RCC 7860 (cell line): ENCODE measurements around the gene CFAP251.
"Not testable (repeated sequence)": the region's sequence is repeated elsewhere in the genome, so short reads cannot be mapped to it uniquely, and the experiment has no call there.

Experiments used
- DNase-seq: peaks from one replicate; pipeline ENCODE4 v3.0.0-alpha.2; 2015; ENCODE audit warnings: low spot score
- FAIRE-seq: peaks from 2 replicates; lab custom pipeline; 2012; peaks lifted over from hg19 to GRCh38; lab: Jason Lieb, UNC

Gene CFAP251

DNA sequence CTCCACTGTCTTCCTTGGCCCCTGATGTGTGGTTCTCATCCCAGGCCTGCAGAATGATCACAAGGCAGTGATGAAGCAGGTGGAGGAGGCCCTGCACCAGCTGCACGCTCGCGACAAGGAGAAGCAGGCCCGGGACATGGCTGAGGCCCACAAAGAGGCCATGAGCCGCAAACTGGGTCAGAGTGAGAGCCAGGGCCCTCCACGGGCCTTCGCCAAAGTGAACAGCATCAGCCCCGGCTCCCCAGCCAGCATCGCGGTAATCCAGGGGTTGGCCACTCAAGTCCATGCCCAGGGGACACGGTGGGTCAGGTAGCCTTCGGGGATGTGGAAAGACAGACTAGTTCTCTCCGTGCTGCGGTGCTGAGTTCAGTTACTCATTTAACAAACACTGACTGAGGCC is 18.8 kb upstream of the CFAP251 start:
- no peak for FAIRE-seq
- DNase-seq = no peak

DNA sequence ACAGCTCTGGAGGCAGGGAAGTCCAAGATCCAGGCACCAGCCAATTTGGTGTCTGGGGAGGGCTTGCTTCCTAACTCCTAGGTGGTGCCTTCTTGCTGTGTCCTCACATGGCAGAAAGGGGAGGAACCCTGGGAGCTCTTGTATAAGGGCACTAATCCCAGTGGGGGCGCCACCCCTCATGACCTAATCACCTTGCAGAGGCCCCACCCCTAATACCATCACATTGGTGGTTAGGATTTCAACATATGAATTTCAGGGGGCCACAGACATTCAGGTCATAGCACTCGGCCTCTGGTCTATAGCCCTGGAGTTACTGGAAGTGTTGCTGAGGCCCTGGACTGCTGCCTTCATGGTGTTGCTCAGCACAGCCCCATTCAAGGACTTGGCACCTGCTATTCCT is 15.2 kb upstream of the CFAP251 start:
- no peak for FAIRE-seq
- no peak for DNase-seq

DNA sequence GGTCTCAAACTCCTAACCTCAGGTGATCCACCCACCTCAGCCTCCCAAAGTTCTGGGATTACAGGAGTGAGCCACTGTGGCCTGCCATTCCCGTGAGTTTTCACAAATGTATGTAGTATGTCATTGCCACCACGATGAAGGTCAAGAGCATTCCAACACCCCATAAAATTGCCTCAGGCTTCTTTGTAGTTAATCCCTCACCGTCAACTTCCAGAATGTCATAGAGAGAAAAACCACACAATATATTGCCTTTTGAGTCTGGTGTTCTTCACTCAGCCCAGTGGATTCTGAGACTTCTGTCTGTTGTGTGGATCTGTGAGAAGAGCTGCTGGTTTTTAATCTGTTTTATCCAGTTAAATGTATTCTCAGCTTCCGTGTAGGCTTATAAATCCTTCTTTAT is 12.6 kb upstream of the CFAP251 start:
- no peak for FAIRE-seq

DNA sequence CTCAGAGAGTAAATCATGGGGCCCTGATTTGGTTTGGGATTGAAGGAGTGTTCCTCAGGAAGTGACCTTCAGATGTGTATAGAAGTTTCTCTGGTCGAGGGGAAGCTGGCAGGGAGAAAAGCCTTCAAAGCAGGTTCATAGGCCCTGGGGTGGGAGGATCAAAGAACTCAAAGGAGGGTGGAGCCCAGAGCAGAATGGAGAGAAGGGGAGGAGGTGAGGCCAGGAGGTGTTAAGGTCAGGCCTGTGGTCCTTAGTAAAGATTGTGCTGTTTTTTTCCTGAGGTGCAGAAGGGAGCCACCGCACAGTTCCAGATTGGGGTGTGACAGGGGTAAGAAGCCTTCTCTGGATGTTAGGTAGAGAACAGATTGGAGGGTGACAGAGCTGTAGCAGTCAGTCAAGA is 9.7 kb upstream of the CFAP251 start:
- FAIRE-seq = no peak

More for the DNA sequence above, 12.6 kb upstream of the CFAP251 start:
- no peak for DNase-seq

DNA sequence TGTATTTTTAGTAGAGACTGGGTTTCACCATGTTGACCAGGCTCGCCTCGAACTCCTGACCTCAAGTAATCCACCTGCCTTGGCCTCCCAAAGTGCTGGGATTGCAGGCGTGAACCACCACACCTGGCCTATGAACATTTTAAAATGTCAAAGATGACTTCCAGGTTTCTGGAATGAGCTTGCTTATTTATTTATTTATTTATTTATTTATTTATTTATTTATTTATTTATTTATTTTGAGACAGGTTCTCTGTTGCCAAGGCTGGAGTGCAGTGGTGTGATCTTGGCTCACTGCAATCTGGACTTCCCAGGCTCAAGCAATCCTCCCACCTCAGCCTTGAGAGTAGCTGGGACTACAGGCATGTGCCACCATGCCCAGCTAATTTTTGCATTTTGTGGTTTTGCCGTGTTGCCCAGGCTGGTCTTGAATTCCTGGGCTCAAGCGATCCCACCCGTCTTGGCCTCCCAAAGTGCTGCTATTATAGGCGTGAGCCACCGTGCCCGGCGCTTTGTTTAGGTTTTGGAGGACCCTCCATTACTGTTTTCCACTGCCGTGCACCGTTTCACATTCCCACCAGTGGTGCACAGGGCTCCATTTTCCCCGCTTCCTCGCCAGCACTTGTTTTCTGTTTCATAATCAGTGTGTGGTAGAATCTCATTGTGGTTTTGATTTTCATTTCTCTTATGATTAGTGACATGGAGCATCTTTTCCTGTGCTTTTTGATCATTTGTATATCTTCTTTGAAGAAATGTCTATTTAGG is 6.4 kb upstream of the CFAP251 start:
- FAIRE-seq = no peak
- no peak for DNase-seq

More for the DNA sequence above, 9.7 kb upstream of the CFAP251 start:
- no peak for DNase-seq

DNA sequence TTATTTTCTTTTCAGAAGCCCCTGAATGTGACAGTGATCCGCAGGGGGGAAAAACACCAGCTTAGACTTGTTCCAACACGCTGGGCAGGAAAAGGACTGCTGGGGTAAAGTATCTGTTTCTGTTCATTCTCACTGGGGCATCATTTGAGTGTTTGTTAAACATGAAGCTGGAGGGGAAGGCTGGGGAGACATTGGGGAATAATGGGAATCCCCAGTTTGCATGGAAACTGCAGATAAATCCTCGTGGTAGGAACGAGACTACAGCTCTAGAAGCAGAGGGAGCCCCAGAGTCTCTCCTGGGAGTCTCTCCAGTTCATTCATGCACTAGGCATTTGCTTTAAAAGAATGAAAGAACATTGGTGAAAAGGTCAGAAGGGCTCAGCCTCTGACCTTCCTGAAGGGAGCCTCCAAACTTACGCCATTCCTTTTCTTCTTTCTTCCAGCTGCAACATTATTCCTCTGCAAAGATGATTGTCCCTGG is 2.5 kb upstream of the CFAP251 start:
- FAIRE-seq (no peak), DNase-seq (no peak)

DNA sequence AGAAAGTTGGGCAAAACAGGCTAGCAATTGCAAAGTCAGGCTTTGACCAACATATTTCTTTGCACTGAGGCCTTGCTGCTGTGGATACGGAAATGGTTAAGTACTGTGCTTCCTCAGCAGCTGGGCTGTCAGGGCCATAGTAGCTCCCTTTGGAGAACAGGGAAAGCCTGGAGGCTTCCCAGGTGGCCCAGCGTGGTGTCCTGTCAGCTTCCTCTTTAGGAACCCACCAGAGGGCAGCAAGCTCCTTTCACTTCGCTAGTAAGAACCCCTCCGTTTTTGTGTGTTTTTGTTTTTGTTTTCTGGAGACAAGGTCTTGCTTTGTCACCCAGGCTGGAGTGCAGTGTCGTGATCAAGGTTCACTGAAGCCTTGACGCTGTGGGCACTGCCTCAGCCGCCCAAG is 1.7 kb upstream of the CFAP251 start:
- no peak for FAIRE-seq
- no peak for DNase-seq

DNA sequence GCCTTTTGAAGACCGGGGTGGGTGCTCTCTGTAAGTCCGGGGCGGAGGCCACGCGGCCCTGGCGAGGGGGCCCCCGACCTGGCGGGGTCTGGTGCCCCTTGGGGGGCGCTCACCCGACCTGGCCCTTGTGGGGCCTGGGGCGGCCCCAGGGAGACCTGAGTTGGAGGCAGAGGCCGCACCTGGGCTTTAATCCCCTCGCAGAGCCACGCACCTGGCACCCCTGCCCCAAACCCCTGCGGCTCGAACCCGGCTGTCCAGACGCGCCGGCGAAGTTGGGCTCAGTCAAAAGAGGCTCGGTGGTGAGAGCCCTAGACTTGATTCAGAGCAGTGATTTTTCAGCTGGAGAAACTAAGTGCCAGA is 267 bp downstream of the CFAP251 start:
- no peak for DNase-seq

DNA sequence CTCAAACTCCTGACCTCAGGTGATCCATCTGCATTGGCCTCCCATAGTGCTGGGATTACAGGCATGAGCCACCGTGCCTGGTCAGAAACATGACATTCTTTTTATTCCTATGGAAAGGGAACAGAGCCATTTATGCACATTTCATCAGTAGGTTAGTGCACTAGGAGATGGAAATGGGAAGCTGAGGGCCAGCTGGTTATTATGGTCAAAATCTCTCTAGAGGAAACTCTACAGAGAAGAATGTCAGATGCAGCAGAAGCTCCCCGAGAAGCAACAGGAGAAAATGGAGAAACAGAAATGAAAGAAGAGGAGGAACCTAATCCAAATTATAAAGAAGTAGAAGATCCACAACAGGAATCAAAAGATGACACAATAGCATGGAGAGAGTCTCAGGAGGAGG is 2.7 kb downstream of the CFAP251 start:
- FAIRE-seq (no peak), DNase-seq (no peak)

More for the DNA sequence above, 267 bp downstream of the CFAP251 start:
- no peak for FAIRE-seq

DNA sequence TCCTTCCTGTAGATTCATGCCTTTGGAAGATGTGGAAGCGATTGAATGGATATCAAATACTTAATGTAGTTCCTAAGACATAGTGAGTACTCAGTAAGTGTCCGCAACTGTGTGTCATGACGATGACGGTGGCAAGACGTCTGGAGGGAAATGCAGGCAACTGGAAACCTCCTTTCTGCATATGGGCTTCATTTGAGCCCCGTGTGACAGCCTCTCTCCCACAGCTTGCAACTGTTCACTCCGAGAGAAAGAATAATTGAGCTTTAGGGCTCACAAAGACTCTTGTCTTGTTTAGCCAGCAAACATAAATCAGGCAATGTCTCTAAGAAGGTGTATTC is 6.9 kb downstream of the CFAP251 start:
- DNase-seq (no peak), FAIRE-seq (no peak)

DNA sequence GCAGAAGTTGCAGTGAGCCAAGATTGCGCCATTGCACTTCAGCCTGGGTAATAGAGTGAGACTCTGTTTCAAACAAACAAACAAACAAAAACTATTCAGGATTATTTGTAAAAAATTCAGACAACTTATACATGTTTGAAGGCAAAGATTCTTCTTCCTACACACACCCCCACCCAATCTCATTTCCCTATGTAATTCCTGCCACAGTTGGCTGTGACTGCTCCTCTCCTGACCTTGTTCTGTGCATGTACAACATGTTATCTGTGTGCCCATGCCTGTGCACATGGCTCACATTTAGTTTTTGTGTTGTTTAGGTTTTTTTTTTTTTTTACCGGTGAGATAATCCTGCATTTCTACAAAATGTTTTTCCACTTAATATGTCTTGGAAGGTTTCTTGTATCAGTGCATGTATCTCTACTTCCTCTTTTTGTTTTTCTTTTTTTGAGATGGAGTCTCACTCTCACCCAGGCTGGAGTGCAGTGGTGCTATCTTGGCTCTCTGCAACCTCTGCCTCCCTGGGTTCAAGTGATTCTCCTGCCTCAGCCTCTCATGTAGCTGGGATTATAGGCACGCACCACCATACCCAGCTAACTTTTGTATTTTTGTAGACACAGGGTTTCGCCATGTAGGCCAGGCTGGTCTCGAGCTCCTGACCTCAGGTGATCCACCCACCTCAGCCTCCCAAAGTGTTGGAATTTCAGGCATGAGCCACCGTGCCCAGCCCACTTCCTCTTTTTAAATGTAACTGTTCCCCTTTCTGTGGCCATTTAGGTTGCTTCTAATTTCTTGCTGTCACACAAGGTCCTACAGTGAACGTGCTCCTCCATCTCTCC is 8.7 kb downstream of the CFAP251 start:
- DNase-seq = no peak
- FAIRE-seq = no peak

DNA sequence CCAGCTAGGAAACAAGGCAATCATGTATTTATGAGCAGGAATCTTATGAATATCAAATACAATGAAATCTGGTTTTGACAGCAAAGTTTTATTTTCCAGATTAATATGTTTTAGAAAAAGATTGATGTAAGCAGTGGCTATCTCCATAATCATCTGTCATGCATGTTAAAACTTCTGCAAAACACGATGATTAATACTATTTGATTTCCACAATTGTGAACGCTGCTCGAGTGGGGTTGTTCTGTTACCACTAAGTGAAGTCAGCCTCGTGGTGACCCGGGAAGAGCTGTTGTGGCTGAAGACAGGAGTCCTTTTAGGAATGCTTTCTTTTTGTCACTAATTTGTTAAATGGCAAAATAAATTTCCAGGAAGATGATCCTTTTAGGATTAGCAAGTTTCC is 9.4 kb downstream of the CFAP251 start:
- DNase-seq (no peak), FAIRE-seq (no peak)

DNA sequence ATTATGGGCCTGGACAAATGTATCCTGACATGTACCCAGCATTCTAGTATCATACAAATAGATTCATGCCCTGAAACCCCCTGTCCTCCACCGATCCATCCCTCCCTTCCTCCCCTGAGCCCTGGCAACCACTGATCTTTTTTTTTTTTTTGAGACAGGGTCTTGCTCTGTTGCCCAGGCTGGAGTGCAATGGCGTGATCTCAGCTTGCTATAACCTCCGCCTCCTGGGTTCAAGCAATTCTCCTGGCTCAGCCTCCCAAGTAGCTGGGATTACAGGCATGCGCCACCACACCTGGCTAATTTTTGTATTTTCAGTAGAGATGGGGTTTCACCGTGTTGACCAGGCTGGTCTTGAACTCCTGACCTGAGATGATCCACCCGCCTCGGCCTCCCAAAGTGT is 11.2 kb downstream of the CFAP251 start:
- FAIRE-seq, DNase-seq: not testable (repeated sequence)

DNA sequence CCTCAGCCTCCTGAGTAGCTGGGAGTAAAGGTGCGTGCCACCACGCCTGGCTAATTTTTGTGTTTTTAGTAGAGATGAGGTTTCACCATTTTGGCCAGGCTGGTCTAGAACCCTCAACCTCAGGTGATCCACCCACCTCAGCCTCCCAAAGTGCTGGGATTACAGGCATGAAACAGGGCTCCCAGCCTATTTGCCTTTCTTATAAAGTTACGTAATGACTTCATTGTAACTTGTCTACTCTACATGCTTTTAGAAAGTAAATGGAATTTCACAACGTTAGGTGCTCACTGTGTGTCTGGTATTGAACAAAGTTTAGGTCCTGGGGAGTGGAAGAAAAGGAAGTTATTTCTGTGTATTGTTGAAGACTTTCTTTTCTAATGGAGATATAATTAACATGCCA is 12.5 kb downstream of the CFAP251 start:
- FAIRE-seq = no peak
- DNase-seq = no peak

DNA sequence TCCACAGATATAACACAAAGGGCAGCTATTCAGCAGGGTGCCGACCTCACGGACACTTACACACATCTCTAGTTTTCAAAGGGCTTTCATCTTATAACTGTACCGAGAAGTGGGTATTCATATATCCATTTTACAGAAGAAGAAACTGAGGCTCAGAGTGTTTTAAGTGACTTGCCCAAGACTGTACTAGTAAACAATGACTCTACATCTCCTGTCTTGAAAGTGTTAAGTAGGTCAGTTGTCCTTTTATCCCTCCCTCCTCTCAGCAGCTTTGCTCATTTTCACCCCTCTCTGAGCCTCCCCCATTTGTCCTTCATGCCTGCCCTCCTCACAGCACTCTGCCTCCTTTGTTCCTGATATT is 13.8 kb downstream of the CFAP251 start:
- FAIRE-seq (no peak), DNase-seq (no peak)

DNA sequence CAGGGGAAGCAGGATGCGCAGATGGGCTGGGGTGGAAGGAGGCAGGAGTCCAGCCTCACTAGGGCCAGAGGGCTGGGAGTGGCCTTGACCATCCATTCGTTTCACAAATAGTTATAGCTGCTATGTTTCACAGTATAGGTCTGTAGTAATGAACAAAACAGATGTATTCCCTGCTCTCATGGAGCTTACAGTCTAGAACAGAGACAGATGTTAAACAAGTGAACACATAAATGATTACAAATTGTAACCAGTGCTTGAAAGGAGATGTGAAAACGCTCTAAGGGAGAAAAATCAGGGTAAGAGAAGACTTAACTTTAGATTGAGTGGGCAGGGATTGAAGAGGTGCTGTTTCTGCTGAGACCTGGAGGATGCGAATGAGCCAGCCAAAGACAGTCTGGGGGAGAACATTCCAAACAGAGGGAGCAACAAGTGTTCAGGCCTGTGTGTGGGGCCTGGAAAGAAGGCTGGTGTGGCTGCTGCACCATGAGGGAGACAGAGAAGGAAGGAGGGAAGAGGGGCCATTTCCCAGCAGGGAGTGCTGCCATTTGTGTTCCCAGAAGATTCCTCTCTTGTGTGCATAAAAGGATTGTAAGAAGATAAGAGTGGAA is 14.6 kb downstream of the CFAP251 start:
- no peak for DNase-seq
- no peak for FAIRE-seq

DNA sequence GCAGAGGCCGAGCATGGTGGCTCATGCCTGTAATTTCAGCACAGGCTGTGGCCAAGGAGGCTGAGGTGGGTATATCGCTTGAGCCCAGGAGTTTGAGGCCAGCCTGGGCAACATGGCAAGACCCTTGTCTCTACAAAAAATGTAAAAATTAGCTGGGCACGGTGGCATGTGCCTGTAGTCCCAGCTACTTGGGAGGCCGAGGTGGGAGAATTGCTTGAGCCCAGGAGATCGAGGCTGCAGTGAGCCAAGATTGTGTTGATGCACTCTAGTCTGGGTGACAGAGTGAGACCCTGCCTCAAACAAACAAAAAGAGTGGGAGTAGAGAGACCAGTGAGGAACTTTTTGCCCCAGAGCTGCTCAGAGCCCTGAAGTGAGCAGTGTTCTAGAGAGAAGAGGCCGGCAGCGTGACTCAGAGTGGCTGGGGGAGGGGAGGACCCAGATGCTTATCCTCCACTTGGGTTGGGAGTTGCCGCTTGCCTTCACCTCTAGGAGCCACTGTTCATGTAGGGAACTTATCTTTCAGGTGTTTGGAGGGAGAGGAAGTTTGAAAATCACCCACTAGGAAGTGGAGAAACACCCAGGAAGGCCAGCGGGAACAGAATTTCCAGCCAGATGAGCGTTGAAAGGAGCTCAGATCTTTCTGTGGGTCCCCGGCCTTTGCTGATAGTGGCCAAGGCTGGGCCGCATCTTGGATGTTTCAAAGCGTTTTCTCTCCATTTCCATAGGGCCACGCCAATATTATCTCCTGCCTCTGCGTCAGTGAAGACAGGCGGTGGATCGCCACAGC is 15.3 kb downstream of the CFAP251 start:
- peak; percentile 27 for DNase-seq
- no peak for FAIRE-seq

DNA sequence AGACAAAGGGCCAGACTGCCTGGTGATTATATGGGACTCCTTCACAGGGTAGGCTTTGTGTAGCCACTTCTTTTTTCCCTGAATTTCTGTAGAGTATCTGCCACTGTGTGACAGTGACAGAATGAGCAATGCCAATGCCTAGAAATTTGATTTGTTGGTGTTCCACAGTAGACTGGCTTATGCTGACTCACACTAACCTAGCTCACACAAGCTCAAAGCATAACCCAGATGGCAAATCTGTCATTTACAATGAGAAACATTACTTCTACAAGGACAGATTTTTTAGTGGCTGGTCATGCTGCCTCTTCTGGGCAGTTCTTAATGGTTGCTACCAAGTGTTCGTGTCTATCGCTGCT is 15.9 kb downstream of the CFAP251 start:
- FAIRE-seq = no peak
- DNase-seq = peak; percentile 39

DNA sequence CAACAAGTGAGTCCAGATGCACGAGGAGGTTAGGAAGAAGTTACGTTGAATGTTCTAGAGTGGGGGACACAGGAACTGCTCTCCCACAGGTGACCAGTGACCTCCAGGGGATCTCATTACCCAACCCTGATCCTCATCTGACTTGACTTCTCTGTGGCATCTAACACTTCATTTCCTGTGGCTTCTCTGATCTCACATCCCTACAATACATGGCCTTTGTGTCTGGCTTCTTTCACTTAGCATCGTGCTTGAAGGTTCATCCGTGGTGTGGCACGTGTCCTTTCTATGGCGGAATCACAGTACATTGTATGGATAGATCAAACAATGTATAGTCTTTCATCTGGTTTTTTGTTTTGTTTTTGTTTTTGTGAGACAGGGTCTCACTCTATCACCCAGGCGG is 19.3 kb downstream of the CFAP251 start:
- DNase-seq (no peak), FAIRE-seq (no peak)

DNA sequence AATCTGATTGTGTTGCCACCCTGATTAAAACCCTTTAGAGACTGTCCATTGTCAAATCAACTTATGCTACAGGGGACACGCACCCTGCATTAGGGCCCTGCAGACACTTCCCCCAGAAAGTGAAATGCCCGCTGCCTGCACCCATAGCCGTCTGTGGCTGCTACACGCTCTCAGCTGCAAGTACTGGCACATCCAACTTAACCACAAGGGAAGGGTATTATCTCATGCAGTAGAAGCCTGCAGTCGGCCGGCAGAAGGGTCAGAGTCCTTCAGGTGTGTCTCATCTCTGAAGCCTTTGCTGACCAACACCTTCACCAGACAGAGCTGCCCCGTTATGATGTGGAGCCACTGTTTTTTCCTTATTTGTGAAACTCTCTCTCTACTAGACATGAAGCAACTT is 20.8 kb downstream of the CFAP251 start:
- no peak for DNase-seq
- no peak for FAIRE-seq
